ENCODE data around the gene KRT33A.
"Not testable (repeated sequence)": the region's sequence is repeated elsewhere in the genome, so short reads cannot be mapped to it uniquely, and the experiment has no call there.

DNA sequence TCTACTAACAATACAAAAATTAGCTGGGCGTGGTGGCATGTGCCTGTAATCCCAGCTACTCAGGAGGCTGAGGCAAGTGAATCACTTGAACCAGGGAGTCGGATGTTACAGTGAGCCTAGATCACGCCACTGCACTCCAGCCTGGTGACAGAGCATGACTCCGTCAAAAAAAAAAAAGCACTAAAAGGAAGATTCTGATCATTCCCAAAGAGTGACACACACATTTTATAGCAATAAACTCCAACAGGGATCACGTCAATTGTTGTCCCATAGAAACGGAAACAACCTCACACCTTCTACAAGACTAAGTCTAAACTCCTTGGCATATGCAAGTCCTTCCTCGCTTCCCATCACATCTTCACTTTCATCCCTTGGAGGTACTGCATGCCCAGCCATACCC is 29.5 kb upstream of the KRT33A start:
- not testable (repeated sequence) for TF ChIP-seq TAF1 (IDR thresholded peaks at IDR 0.05; ENCODE audit: borderline replicate concordance, low read depth, low read length); POLR2AphosphoS5 (IDR thresholded peaks at IDR 0.05; ENCODE audit: low read depth, low read length)

Measured in GM12892 (cell line).